Astrocyte of the spinal cord (primary cell): ENCODE measurements around the gene LRRFIP1.

Source experiments
- DNase-seq: peaks from one replicate; pipeline ENCODE4 v3.0.0; 2011; ENCODE audit warnings: low read depth, low spot score
- H3K4me3 ChIP-seq: 2 replicates; pipeline ENCODE4 v1.5.1; 2011; ENCODE audit warnings: low read depth, mild to moderate bottlenecking, low read length, moderate library complexity
- CTCF ChIP-seq: IDR thresholded peaks from 2 replicates; pipeline ENCODE4 v1.5.1; 2012; ENCODE audit warnings: low read depth, mild to moderate bottlenecking, low read length, inconsistent platforms
- in situ Hi-C: cut with HindIII; loops from 2 replicates; pipeline ENCODE4 v1.10.0; 2017; ENCODE audit warnings: low sequenced_read_pairs

Gene LRRFIP1

GRCh38 chr2:237699870-237700511 is 72.6 kb downstream of the LRRFIP1 start:
- TF ChIP-seq CTCF: no peak
- in situ Hi-C loops: no loop called here
- H3K4me3 ChIP-seq: no peak overlapping the region
- no peak for DNase-seq

- in situ Hi-C loops: no loop called here
- no peak overlapping the region for H3K4me3 ChIP-seq
- DNase-seq: peak; percentile 96
- peak; percentile 21 for TF ChIP-seq CTCF
Observed at GRCh38 chr2:237700512-237701032, 73.2 kb downstream of the LRRFIP1 start.

- in situ Hi-C loops: no loop called here
- TF ChIP-seq CTCF: no peak
- no peak overlapping the region for H3K4me3 ChIP-seq
- DNase-seq: no peak
Observed at GRCh38 chr2:237701033-237701858, 73.9 kb downstream of the LRRFIP1 start.

- H3K4me3 ChIP-seq: no peak overlapping the region
- no peak for DNase-seq
- in situ Hi-C loops: no loop called here
- TF ChIP-seq CTCF: no peak
Observed at GRCh38 chr2:237701859-237702390, 74.5 kb downstream of the LRRFIP1 start.

GRCh38 chr2:237702441-237703391 is 75.3 kb downstream of the LRRFIP1 start:
- H3K4me3 ChIP-seq: no peak overlapping the region
- peak; percentile 5 for TF ChIP-seq CTCF
- in situ Hi-C loops: no loop called here
- DNase-seq: peak; percentile 77
